Keratinocyte (primary cell): ENCODE results near the gene SULT1C4. TPM values are rescaled to one million over a fixed set of nuclear protein-coding genes. Genes with fewer than 3 reads are reported as not detected.
"Not testable (repeated sequence)": the region's sequence is repeated elsewhere in the genome, so short reads cannot be mapped to it uniquely, and the experiment has no call there.

Experiments
- DNase-seq: peaks from one replicate; pipeline ENCODE4 v3.0.0-alpha.2; 2011; ENCODE audit warnings: low read depth, missing footprints, low spot score
- FAIRE-seq: peaks from 2 replicates; lab custom pipeline; 2011; peaks lifted over from hg19 to GRCh38; lab: Jason Lieb, UNC
- H2AFZ ChIP-seq: 2 replicates; pipeline ENCODE4 v1.6.0; 2012; ENCODE audit warnings: low read length, control low read depth, inconsistent platforms; ENCODE audit not compliant: control insufficient read depth
- H3K27ac ChIP-seq: 2 replicates; pipeline ENCODE4 v1.5.1; 2011; ENCODE audit warnings: low read length; ENCODE audit not compliant: control insufficient read depth, insufficient read depth
- H3K27me3 ChIP-seq: 3 replicates; pipeline ENCODE4 v1.6.0; 2011; ENCODE audit warnings: low read length; ENCODE audit not compliant: control insufficient read depth, insufficient read depth; ENCODE audit errors: extremely low read depth
- H3K36me3 ChIP-seq, 2 experiments: 2 replicates in 1 of 2; 3 replicates in 1 of 2; pipeline ENCODE4 v1.5.1; 2011; ENCODE audit warnings: low read length in 2 of 2, mild to moderate bottlenecking in 1 of 2; ENCODE audit not compliant: control insufficient read depth in 2 of 2, insufficient read depth in 2 of 2; ENCODE audit errors: extremely low read depth in 1 of 2
- H3K4me1 ChIP-seq: 3 replicates; pipeline ENCODE4 v1.5.1; 2011; ENCODE audit warnings: low read length; ENCODE audit not compliant: control insufficient read depth, insufficient read depth; ENCODE audit errors: extremely low read depth
- H3K4me2 ChIP-seq: 3 replicates; pipeline ENCODE4 v1.6.0; 2011; ENCODE audit warnings: low read depth, low read length; ENCODE audit not compliant: control insufficient read depth, insufficient read depth; ENCODE audit errors: extremely low read depth
- H3K4me3 ChIP-seq, 3 experiments: fragments of 200-600 bp in 1 of 3; sonication (generic) in 1 of 3; 2 replicates in 2 of 3; 3 replicates in 1 of 3; pipeline ENCODE4 v1.5.1; 2011 to 2016; ENCODE audit warnings: low read length in 3 of 3, mild to moderate bottlenecking in 3 of 3, control low read depth in 2 of 3, inconsistent platforms in 1 of 3, low read depth in 1 of 3, mixed read lengths in 1 of 3, mixed run types in 1 of 3, moderate library complexity in 1 of 3; ENCODE audit not compliant: control insufficient read depth in 2 of 3, insufficient read depth in 2 of 3; ENCODE audit errors: extremely low read depth in 1 of 3
- H3K79me2 ChIP-seq: 2 replicates; pipeline ENCODE4 v1.6.0; 2012; ENCODE audit warnings: low read length; ENCODE audit not compliant: control insufficient read depth, insufficient read depth
- H3K9ac ChIP-seq: 3 replicates; pipeline ENCODE4 v1.6.0; 2011; ENCODE audit warnings: low read length; ENCODE audit not compliant: control insufficient read depth, insufficient read depth; ENCODE audit errors: extremely low read depth
- H3K9me1 ChIP-seq: 3 replicates; pipeline ENCODE4 v1.6.0; 2011; ENCODE audit warnings: low read length; ENCODE audit not compliant: control insufficient read depth, insufficient read depth; ENCODE audit errors: extremely low read depth
- H3K9me3 ChIP-seq: 2 replicates; pipeline ENCODE4 v1.5.1; 2012; ENCODE audit warnings: low read depth, low read length; ENCODE audit not compliant: control insufficient read depth
- H4K20me1 ChIP-seq: 3 replicates; pipeline ENCODE4 v1.6.0; 2011; ENCODE audit warnings: low read length; ENCODE audit not compliant: control insufficient read depth, insufficient read depth; ENCODE audit errors: extremely low read depth
- CTCF ChIP-seq, 3 experiments: IDR thresholded peaks in 1 of 3; conservative IDR thresholded peaks in 1 of 3; optimal IDR thresholded peaks in 1 of 3; 2 replicates in 2 of 3; 3 replicates in 1 of 3; pipeline versions ENCODE3 to v1.5.1; 2011; ENCODE audit warnings: low read length in 3 of 3, mild to moderate bottlenecking in 3 of 3, moderate library complexity in 2 of 3, control low read depth in 1 of 3, inconsistent platforms in 1 of 3; ENCODE audit not compliant: insufficient read depth in 2 of 3; ENCODE audit errors: extremely low read depth in 1 of 3
- EZH2 ChIP-seq: IDR thresholded peaks from one replicate; pipeline ENCODE4 v1.6.1; 2012; ENCODE audit warnings: inconsistent platforms, mild to moderate bottlenecking, low read length, moderate library complexity
- dilution Hi-C: fragments of 300-500 bp; cut with MboI; formaldehyde crosslinking; loops from one replicate; pipeline ENCODE4 v1.7.0; 2020; ENCODE audit warnings: low sequenced_read_pairs; ENCODE audit not compliant: extremely low pct_ligation_motif_present
- polyA plus RNA-seq, 5 experiments: library from polyadenylated mRNA; depleted of rRNA in 3 of 5; stranded (reverse) in 3 of 5; stranded (forward) in 1 of 5; unstranded in 1 of 5; fragments of >200 nt; gene quantifications; 1 replicate in 1 of 5; 2 replicates in 3 of 5; 3 replicates in 1 of 5; pipeline versions ENCODE4 v1.2.1 to v1.2.3, GENCODE V29; 2011 to 2012; ENCODE audit warnings: missing spikeins in 2 of 5, low read depth in 1 of 5, low replicate concordance in 1 of 5

The SULT1C4 gene
- polyA plus RNA-seq, 1 donor (not counting 4 experiments of a cell fraction or from before 2014, with no cell fraction given), result not detected

- H3K27ac ChIP-seq, result no peak overlapping the region
- no peaks in the 10 kb centered on the region for H3K79me2 ChIP-seq
- no peak for FAIRE-seq
- no peak overlapping the region for H2AFZ ChIP-seq
- no peak for DNase-seq
- dilution Hi-C loops, result no loop called here
- H3K9me1 ChIP-seq, result no peaks in the 10 kb centered on the region
- no peaks in the 10 kb centered on the region for H3K27me3 ChIP-seq
- H3K36me3 ChIP-seq, result no peaks in the 10 kb centered on the region
- no peaks in the 10 kb centered on the region for H3K9me3 ChIP-seq
- no peak overlapping the region for H3K9ac ChIP-seq
- H3K4me1 ChIP-seq, result no peaks in the 10 kb centered on the region
- H4K20me1 ChIP-seq, result no peaks in the 10 kb centered on the region
- no peak overlapping the region for H3K4me3 ChIP-seq
- TF ChIP-seq CTCF (optimal IDR thresholded peaks at IDR 0.05 in 1 of 3, IDR thresholded peaks at IDR 0.05 in 1 of 3, conservative IDR thresholded peaks at IDR 0.05 in 1 of 3; ENCODE audit: extremely low read depth in 1 of 3, insufficient read depth in 2 of 3, low read length in 3 of 3), result no peak
- no peak for TF ChIP-seq EZH2
- H3K4me2 ChIP-seq, result no peak overlapping the region
Measured at GRCh38 chr2:108355906-108356734, 21.6 kb upstream of the SULT1C4 start.

- H3K4me3 ChIP-seq, H4K20me1 ChIP-seq, H2AFZ ChIP-seq, H3K9me3 ChIP-seq, H3K36me3 ChIP-seq, H3K79me2 ChIP-seq, H3K9me1 ChIP-seq, H3K9ac ChIP-seq, dilution Hi-C loops, H3K27me3 ChIP-seq, FAIRE-seq, DNase-seq, H3K4me2 ChIP-seq, H3K27ac ChIP-seq: not testable (repeated sequence)
- H3K4me1 ChIP-seq, result peaks cover 15% of the 10 kb centered on the region
Measured at GRCh38 chr2:108359336-108359735, 18.4 kb upstream of the SULT1C4 start.
